ENCODE data around the gene KCNMB2.
"Not testable (repeated sequence)": the region's sequence is repeated elsewhere in the genome, so short reads cannot be mapped to it uniquely, and the experiment has no call there.

KCNMB2 gene

GRCh38 chr3:178508443-178508825 is 27.8 kb upstream of the KCNMB2 start:
- H3K27ac ChIP-seq = no peak overlapping the region
- ChIA-PET POLR2A (ENCODE audit: low non-redundant PET) (no interaction called here), CTCF (no interaction called here)
- no peak for DNase-seq (ENCODE audit: low spot score)
- no peak for TF ChIP-seq CTCF (conservative IDR thresholded peaks at IDR 0.05; ENCODE audit: low read depth)

- no peak for TF ChIP-seq CTCF (conservative IDR thresholded peaks at IDR 0.05; ENCODE audit: low read depth)
- POLR2A ChIA-PET (ENCODE audit: low non-redundant PET) = no interaction called here
- no peak for DNase-seq (ENCODE audit: low spot score)
- CTCF ChIA-PET = interaction anchor here (0.6 kb wide), 1 partner anchor 34 kb away, joined by 3 read pairs; no protein-coding TSS in a partner anchor
- no peak overlapping the region for H3K27ac ChIP-seq
Measured at GRCh38 chr3:178510496-178510895, 25.7 kb upstream of the KCNMB2 start.

- no peak overlapping the region for H3K27ac ChIP-seq
- DNase-seq (ENCODE audit: low spot score) = no peak
- CTCF ChIA-PET = interaction anchor here (0.8 kb wide), 1 partner anchor 1312 kb away, joined by 3 read pairs; no protein-coding TSS in a partner anchor
- no peak for TF ChIP-seq CTCF (conservative IDR thresholded peaks at IDR 0.05; ENCODE audit: low read depth)
- POLR2A ChIA-PET (ENCODE audit: low non-redundant PET) = no interaction called here
Measured at GRCh38 chr3:178512647-178513046, 23.6 kb upstream of the KCNMB2 start.

GRCh38 chr3:178513546-178514380 is 22.5 kb upstream of the KCNMB2 start:
- no peak for DNase-seq (ENCODE audit: low spot score)
- POLR2A ChIA-PET (ENCODE audit: low non-redundant PET) = no interaction called here
- CTCF ChIA-PET = no interaction called here
- TF ChIP-seq CTCF (conservative IDR thresholded peaks at IDR 0.05; ENCODE audit: low read depth) = no peak
- no peak overlapping the region for H3K27ac ChIP-seq

GRCh38 chr3:178514401-178514800 is 21.8 kb upstream of the KCNMB2 start:
- no peak for DNase-seq (ENCODE audit: low spot score)
- TF ChIP-seq CTCF (conservative IDR thresholded peaks at IDR 0.05; ENCODE audit: low read depth) = no peak
- H3K27ac ChIP-seq = no peak overlapping the region
- CTCF ChIA-PET = interaction anchor here (0.7 kb wide), 1 partner anchor 11 kb away, joined by 6 read pairs; no protein-coding TSS in a partner anchor
- POLR2A ChIA-PET (ENCODE audit: low non-redundant PET) = no interaction called here

GRCh38 chr3:178515076-178515744 is 21.0 kb upstream of the KCNMB2 start:
- DNase-seq (ENCODE audit: low spot score); H3K27ac ChIP-seq: not testable (repeated sequence)
- CTCF ChIA-PET = interaction anchor here (0.7 kb wide), 1 partner anchor 10 kb away, joined by 6 read pairs; no protein-coding TSS in a partner anchor

More at GRCh38 chr3:178515076-178515744, 21.0 kb upstream of the KCNMB2 start:
- POLR2A ChIA-PET (ENCODE audit: low non-redundant PET) = not testable (repeated sequence)
